ENCODE data around the gene CDKN2AIP.
"Not testable (repeated sequence)": the region's sequence is repeated elsewhere in the genome, so short reads cannot be mapped to it uniquely, and the experiment has no call there.

CDKN2AIP gene

GRCh38 chr4:183448436-183448835 is 4.0 kb downstream of the CDKN2AIP start:
- no peak for DNase-seq (ENCODE audit: low read depth in 2 of 2)

- DNase-seq (ENCODE audit: low read depth in 2 of 2) = no peak
These were observed 4.9 kb downstream of the CDKN2AIP start for GRCh38 chr4:183449193-183449882.

DNA sequence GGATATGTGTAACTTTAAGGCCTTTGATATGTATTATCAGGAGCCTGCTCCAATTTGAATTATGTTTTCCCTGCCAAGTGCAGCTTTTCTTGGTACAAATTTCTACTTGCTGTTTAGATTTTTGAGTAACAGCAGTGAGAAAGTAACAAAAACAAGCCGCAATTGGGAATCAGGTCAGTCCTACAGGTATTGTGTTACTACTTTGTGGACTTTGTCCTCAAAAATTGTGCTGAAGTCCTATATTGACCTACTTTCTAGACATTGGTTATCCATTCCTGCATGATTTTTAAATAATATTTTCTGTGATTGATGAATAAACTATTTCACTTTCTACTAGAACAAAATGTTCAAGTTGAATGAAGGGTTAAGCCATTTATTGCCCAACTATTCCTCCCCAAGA is 5.7 kb downstream of the CDKN2AIP start:
- no peak for DNase-seq (ENCODE audit: low read depth in 2 of 2)

GRCh38 chr4:183455431-183456195 is 11.2 kb downstream of the CDKN2AIP start:
- DNase-seq (ENCODE audit: low read depth in 2 of 2) = no peak

GRCh38 chr4:183458005-183458404 is 13.6 kb downstream of the CDKN2AIP start:
- DNase-seq (ENCODE audit: low read depth in 2 of 2) = no peak

DNA sequence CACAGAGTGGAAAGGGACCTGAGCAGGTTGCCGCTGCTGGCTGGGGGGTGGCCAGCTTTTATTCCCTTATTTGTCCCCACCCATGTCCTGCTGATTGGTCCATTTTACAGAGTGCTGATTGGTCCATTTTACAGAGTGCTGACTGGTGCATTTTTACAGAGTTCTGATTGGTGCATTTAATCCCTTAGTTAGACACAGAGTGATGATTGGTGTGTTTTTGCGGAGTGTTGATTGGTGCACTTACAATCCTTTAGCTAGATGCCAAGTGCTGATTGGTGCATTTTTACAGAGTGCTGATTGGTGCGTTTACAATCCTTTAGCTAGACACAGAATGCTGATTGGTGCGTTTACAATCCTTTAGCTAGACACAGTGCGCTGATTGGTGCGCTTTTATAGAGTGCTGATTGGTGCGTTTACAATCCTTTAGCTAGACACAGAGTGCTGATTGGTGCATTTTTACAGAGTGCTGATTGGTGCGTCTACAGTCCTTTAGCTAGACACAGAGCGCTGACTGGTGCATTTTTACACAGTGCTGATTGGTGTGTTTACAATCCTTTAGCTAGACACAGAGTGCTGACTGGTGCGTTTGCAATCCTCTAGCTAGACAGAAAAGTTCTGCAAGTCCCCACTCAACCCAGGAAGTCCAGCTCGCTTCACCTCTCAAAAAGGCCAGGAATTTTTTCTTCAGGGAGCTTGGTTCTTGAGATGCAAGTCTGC is 19.6 kb downstream of the CDKN2AIP start:
- DNase-seq (ENCODE audit: low read depth in 2 of 2) = not testable (repeated sequence)

DNA sequence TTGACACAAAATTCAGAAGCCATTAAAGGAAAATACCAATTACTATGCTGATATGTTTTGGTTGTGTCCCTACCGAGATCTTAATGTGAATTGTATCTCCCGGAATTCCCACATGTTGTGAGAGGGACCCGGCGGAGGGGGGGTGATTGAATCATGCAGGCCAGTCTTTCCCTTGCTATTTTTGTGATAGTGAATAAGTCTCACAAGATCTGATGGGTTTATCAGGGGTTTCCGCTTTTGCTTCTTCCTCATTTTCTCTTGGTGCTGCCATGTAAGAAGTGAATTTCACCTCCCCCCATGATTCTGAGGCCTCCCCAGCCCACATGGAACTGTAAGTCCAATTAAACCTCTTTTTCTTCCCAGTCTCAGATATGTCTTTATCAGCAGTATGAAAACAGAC is 21.4 kb downstream of the CDKN2AIP start:
- DNase-seq (ENCODE audit: low read depth in 2 of 2) = not testable (repeated sequence)

- no peak for DNase-seq (ENCODE audit: low read depth in 2 of 2)
These were observed 22.8 kb downstream of the CDKN2AIP start for GRCh38 chr4:183467246-183467645.

GRCh38 chr4:183468210-183469095 is 24.0 kb downstream of the CDKN2AIP start:
- no peak for DNase-seq (ENCODE audit: low read depth in 2 of 2)

DNA sequence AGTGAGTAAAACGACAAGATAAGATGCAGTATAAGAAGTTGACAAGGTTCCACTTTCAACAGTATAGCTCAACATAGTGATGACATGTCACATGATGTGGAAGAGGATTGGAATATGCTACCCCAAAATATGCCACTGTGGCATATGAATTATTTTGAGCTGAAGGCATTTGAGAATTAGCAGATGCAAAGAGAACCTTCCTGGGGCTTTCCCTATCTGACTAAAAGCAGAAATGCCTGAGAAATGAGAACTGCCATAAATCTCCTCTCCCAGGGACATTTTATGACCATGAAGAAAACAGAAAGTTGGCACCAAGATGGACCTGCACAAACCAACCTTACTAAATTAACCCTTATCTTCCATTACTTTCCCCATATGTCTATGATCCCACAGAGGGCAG is 24.8 kb downstream of the CDKN2AIP start:
- no peak for DNase-seq (ENCODE audit: low read depth in 2 of 2)

DNA sequence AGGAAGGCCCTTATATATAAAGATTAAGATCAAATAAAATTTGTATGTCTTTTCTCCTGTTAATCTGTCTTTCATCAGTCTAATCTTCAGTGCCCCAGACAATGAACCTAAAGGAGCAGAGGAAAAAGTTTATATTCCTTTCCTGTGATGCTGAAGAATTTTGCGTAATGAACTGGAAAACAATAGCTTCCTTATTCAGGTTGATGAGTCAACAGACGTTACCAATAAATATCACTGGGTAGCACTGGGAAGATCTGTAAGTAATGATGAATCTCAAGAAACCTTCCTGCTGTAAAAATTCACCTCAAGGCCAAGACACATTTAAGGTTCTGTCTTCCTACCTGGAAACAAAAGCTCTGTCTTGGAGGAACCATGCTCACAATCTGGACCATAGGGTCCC is 25.5 kb downstream of the CDKN2AIP start:
- no peak for DNase-seq (ENCODE audit: low read depth in 2 of 2)

GRCh38 chr4:183470821-183471220 is 26.4 kb downstream of the CDKN2AIP start:
- DNase-seq (ENCODE audit: low read depth in 2 of 2) = no peak

- peak; percentile 62 to 74 for DNase-seq (ENCODE audit: low read depth in 2 of 2)
These were observed 27.7 kb downstream of the CDKN2AIP start for GRCh38 chr4:183471946-183472708.

GRCh38 chr4:183478123-183478522 is 33.7 kb downstream of the CDKN2AIP start:
- no peak for DNase-seq (ENCODE audit: low read depth in 2 of 2)

- no peak for DNase-seq (ENCODE audit: low read depth in 2 of 2)
These were observed 34.5 kb downstream of the CDKN2AIP start for GRCh38 chr4:183478926-183479325.

GRCh38 chr4:183482515-183483095 is 38.2 kb downstream of the CDKN2AIP start:
- not testable (repeated sequence) for DNase-seq (ENCODE audit: low read depth in 2 of 2)

GRCh38 chr4:183483997-183484396 is 39.6 kb downstream of the CDKN2AIP start:
- DNase-seq (ENCODE audit: low read depth in 2 of 2) = no peak

- no peak for DNase-seq (ENCODE audit: low read depth in 2 of 2)
These were observed 41.1 kb downstream of the CDKN2AIP start for GRCh38 chr4:183485411-183486160.

GRCh38 chr4:183492791-183493222 is 48.4 kb downstream of the CDKN2AIP start:
- DNase-seq (ENCODE audit: low read depth in 2 of 2) = no peak

DNA sequence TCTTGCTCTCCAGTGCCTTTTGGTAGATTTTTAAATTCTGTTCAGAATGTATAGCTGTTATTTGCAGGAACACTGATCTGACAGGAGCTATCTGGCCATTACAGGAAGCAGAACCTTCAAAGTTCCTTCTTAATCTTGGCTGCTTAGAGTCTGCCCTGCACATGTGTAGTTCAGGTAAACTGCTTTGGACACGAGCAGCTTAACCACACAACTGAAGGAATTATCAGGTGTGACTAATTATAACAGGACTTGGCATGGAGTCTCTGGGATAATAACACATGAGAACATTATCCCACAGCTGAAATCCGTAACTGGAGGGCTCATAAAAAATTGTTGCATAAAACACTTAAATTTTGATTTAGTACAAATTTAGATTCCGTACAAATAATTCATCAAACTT is 48.8 kb downstream of the CDKN2AIP start:
- no peak for DNase-seq (ENCODE audit: low read depth in 2 of 2)

All from stimulated activated CD8-positive, alpha-beta memory T cell treated with anti-CD3 and anti-CD28 coated beads, Interleukin-2, amount 100 ng/mL, for 1 hour (primary cell).